Gastroesophageal sphincter (tissue), 4 donors: ENCODE measurements around the gene CELF2. TPM values are rescaled to one million over a fixed set of nuclear protein-coding genes. Genes with fewer than 3 reads are reported as not detected.

ENCODE experiments used
- ATAC-seq: fragments of 150-250 bp; one replicate; pipeline ENCODE4 v1.9.1; 2016; ENCODE audit warnings: mild to moderate bottlenecking, moderate library complexity
- H3K27ac ChIP-seq, 4 donors: fragments of 200-600 bp; sonication (generic) in 3 of 4; 1 replicate in 3 of 4; 2 replicates in 1 of 4; pipeline ENCODE4 v1.5.1; 2016 to 2019
- H3K27me3 ChIP-seq: fragments of 200-600 bp; sonication (generic); one replicate; pipeline ENCODE4 v1.5.1; 2019
- H3K36me3 ChIP-seq, 2 donors: fragments of 200-600 bp; sonication (generic); one replicate each; pipeline ENCODE4 v1.5.1; 2019; ENCODE audit warnings: control low read depth in 1 of 2
- H3K4me1 ChIP-seq, 3 donors: fragments of 200-600 bp; sonication (generic); 1 replicate in 2 of 3; 2 replicates in 1 of 3; pipeline ENCODE4 v1.5.1; 2016 to 2019; ENCODE audit warnings: control low read depth in 2 of 3
- H3K4me3 ChIP-seq, 2 donors: fragments of 200-600 bp; sonication (generic); one replicate each; pipeline ENCODE4 v1.5.1; 2019; ENCODE audit warnings: mild to moderate bottlenecking in 1 of 2, moderate library complexity in 1 of 2
- H3K9me3 ChIP-seq, 3 donors: fragments of 200-600 bp; sonication (generic); one replicate each; pipeline ENCODE4 v1.5.1; 2017 to 2019; ENCODE audit warnings: control low read depth in 2 of 3
- CTCF ChIP-seq, 4 experiments: fragments of 200-600 bp in 2 of 4; fragments of 450-650 bp in 2 of 4; sonication (generic) in 1 of 4; IDR thresholded peaks; one replicate each; pipeline ENCODE4 v1.5.1; 2017 to 2019; ENCODE audit warnings: antibody characterized with exemption in 4 of 4, mild to moderate bottlenecking in 2 of 4, moderate library complexity in 2 of 4
- EP300 ChIP-seq: sonication (generic); formaldehyde crosslinking; IDR thresholded peaks from one replicate; pipeline ENCODE4 v1.6.1; 2017; ENCODE audit warnings: antibody characterized with exemption, mild to moderate bottlenecking
- POLR2A ChIP-seq, 2 donors: fragments of 450-650 bp; IDR thresholded peaks; one replicate each; pipeline ENCODE4 v1.6.1; 2017; ENCODE audit warnings: antibody characterized with exemption in 2 of 2, mild to moderate bottlenecking in 2 of 2, moderate library complexity in 1 of 2
- POLR2AphosphoS5 ChIP-seq: sonication (generic); formaldehyde crosslinking; IDR thresholded peaks from one replicate; pipeline ENCODE4 v1.6.1; 2017; ENCODE audit warnings: antibody characterized with exemption
- WGBS, 2 donors: methylation state at CpG; one replicate each; pipeline ENCODE4 v1.1.5; 2018; ENCODE audit warnings: low coverage in 1 of 2; 5-methylcytosine and 5-hydroxymethylcytosine counted together
- total RNA-seq, 4 donors: library from RNA; depleted of rRNA; stranded (reverse); fragments of >200 nt; gene quantifications; one replicate each; pipeline ENCODE4 v1.1.0, GENCODE V29; 2016

The CELF2 gene
- total RNA-seq, 4 donors from 2014 or later, result 82.4 to 122 (median 110) TPM

DNA sequence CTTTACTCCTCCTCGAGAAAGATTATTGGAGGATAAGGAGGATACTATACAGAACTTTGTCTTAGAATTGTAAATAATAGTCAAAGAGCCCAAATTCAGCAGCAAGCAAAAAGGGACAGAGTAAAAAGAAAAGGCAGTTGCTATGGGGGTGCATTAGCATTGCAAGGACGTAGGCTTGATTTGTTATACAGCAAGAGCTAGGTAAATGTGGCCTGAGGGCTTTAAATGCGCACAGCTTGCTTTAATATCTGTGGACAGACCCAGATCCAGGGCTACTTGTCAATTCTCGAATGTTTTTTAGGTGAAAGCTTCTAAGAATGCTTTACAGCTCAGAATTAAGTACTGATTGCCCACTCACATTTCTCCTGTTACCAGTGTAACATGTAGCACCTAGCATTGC lies 58.5 kb downstream of the CELF2 start:
- H3K4me3 ChIP-seq, result no peak overlapping the region

GRCh38 chr10:11080564-11080984 lies 62.9 kb downstream of the CELF2 start:
- WGBS, 2 donors, result 68 to 71% methylated on average over 3 of the region's 3 CpGs
- Histone ChIP-seq H3K36me3 (no peaks in the 10 kb centered on the region), H3K27me3 (no peaks in the 10 kb centered on the region), H3K4me1 (peaks cover 0 to 39% (median 16%) of the 10 kb centered on the region in 3 donors), H3K4me3 (no peak overlapping the region), H3K27ac (no peak overlapping the region), H3K9me3 (no peaks in the 10 kb centered on the region)
- no peak for ATAC-seq
- TF ChIP-seq POLR2A (IDR thresholded peaks at IDR 0.05) (no peak), EP300 (no peak), POLR2AphosphoS5 (no peak)

More for the DNA sequence above, 58.5 kb downstream of the CELF2 start:
- TF ChIP-seq POLR2A (IDR thresholded peaks at IDR 0.05) (no peak), POLR2AphosphoS5 (no peak), CTCF (IDR thresholded peaks at IDR 0.05) (no peak), EP300 (no peak)
- Histone ChIP-seq H3K36me3 (no peaks in the 10 kb centered on the region), H3K9me3 (no peaks in the 10 kb centered on the region), H3K4me1 (peaks cover 2 to 53% (median 17%) of the 10 kb centered on the region in 3 donors), H3K27ac (no peak overlapping the region), H3K27me3 (no peaks in the 10 kb centered on the region)
- 75% methylated on average over 4 of the region's 4 CpGs for WGBS, 2 donors
- no peak for ATAC-seq

DNA sequence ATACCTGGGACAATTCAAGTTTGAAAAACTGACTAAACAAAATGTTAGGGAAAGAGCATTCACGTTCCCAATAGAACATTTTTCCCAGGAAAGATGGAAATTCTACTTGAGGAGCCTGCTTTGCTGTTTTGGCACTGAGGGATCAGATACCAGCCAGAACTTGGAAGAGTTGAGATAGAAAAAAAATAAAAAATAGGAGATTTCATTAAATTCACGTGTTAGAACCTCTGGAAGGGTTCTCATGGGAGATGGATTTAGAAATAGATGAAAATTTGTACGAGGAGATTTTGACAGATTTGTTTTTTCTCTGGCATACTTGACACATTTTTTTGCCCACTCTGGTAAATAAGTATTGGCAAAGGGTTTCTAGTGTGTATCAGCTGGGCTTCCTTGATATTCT lies 63.7 kb downstream of the CELF2 start:
- no peak for TF ChIP-seq CTCF (IDR thresholded peaks at IDR 0.05)
- TF ChIP-seq POLR2AphosphoS5, result no peak
- no peak for TF ChIP-seq EP300
- TF ChIP-seq POLR2A (IDR thresholded peaks at IDR 0.05), result no peak
- peaks cover 4 to 39% (median 21%) of the 10 kb centered on the region in 3 donors for H3K4me1 ChIP-seq
- ATAC-seq, result peak; percentile 65
- no peak overlapping the region for H3K4me3 ChIP-seq
- H3K9me3 ChIP-seq, result no peaks in the 10 kb centered on the region
- H3K36me3 ChIP-seq, result no peaks in the 10 kb centered on the region
- 44 to 56% methylated on average over 2 to 3 of the region's 3 CpGs for WGBS, 2 donors
- no peaks in the 10 kb centered on the region for H3K27me3 ChIP-seq
- no peak overlapping the region for H3K27ac ChIP-seq

- no peak overlapping the region for H3K27ac ChIP-seq
- H3K4me3 ChIP-seq, result no peak overlapping the region
- no peaks in the 10 kb centered on the region for H3K36me3 ChIP-seq
- no peak for TF ChIP-seq POLR2A (IDR thresholded peaks at IDR 0.05)
- TF ChIP-seq POLR2AphosphoS5, result no peak
- no peak for TF ChIP-seq CTCF (IDR thresholded peaks at IDR 0.05)
- TF ChIP-seq EP300, result no peak
- H3K9me3 ChIP-seq, result no peaks in the 10 kb centered on the region
- peaks cover 4 to 45% (median 21%) of the 10 kb centered on the region in 3 donors for H3K4me1 ChIP-seq
- no peak for ATAC-seq
- WGBS, 2 donors, result 0% methylated on average over 1 of the region's 1 CpG
- no peaks in the 10 kb centered on the region for H3K27me3 ChIP-seq
Observed at GRCh38 chr10:11082526-11082925, 64.9 kb downstream of the CELF2 start.

GRCh38 chr10:11083051-11083450 lies 65.4 kb downstream of the CELF2 start:
- Histone ChIP-seq H3K4me3 (no peak overlapping the region), H3K36me3 (no peaks in the 10 kb centered on the region), H3K9me3 (no peaks in the 10 kb centered on the region), H3K27me3 (no peaks in the 10 kb centered on the region), H3K4me1 (peaks cover 4 to 45% (median 21%) of the 10 kb centered on the region in 3 donors), H3K27ac (no peak overlapping the region)
- ATAC-seq, result no peak
- no peak for TF ChIP-seq CTCF (IDR thresholded peaks at IDR 0.05)
- WGBS, 2 donors, result 69 to 89% methylated on average over 6 of the region's 6 CpGs
